Measurements from ENCODE around the gene RABGAP1. TPM values are rescaled to one million over a fixed set of nuclear protein-coding genes. Genes with fewer than 3 reads are reported as not detected.

RABGAP1 gene
- total RNA-seq, 3 donors from 2014 or later, result 54.5 to 130 (median 55.9) TPM

GRCh38 chr9:123062351-123063176 lies 121.7 kb downstream of the RABGAP1 start:
- Histone ChIP-seq H3K36me3 (ENCODE audit: low read depth) (no peaks in the 10 kb centered on the region), H3K4me3 (no peak overlapping the region), H3K9me3 (no peaks in the 10 kb centered on the region), H3K4me1 (ENCODE audit: low read depth) (no peaks in the 10 kb centered on the region)
- intact Hi-C loops (cut with DNase I, micrococcal nuclease), result no loop called here
- TF ChIP-seq, protein P1, sequence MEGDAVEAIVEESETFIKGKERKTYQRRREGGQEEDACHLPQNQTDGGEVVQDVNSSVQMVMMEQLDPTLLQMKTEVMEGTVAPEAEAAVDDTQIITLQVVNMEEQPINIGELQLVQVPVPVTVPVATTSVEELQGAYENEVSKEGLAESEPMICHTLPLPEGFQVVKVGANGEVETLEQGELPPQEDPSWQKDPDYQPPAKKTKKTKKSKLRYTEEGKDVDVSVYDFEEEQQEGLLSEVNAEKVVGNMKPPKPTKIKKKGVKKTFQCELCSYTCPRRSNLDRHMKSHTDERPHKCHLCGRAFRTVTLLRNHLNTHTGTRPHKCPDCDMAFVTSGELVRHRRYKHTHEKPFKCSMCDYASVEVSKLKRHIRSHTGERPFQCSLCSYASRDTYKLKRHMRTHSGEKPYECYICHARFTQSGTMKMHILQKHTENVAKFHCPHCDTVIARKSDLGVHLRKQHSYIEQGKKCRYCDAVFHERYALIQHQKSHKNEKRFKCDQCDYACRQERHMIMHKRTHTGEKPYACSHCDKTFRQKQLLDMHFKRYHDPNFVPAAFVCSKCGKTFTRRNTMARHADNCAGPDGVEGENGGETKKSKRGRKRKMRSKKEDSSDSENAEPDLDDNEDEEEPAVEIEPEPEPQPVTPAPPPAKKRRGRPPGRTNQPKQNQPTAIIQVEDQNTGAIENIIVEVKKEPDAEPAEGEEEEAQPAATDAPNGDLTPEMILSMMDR (IDR thresholded peaks at IDR 0.05), result no peak
- DNase-seq (no peak), ATAC-seq (no peak)

GRCh38 chr9:123063177-123063598 lies 122.4 kb downstream of the RABGAP1 start:
- Histone ChIP-seq H3K36me3 (ENCODE audit: low read depth) (no peaks in the 10 kb centered on the region), H3K9me3 (no peaks in the 10 kb centered on the region), H3K4me3 (no peak overlapping the region), H3K4me1 (ENCODE audit: low read depth) (no peaks in the 10 kb centered on the region)
- intact Hi-C loops (cut with DNase I, micrococcal nuclease), result no loop called here
- ATAC-seq (no peak), DNase-seq (no peak)
- TF ChIP-seq, protein P1 (IDR thresholded peaks at IDR 0.05), result no peak

GRCh38 chr9:123063896-123064295 lies 123.1 kb downstream of the RABGAP1 start:
- TF ChIP-seq, protein P1 (IDR thresholded peaks at IDR 0.05), result no peak
- intact Hi-C loops (cut with DNase I, micrococcal nuclease), result no loop called here

GRCh38 chr9:123064716-123065115 lies 123.9 kb downstream of the RABGAP1 start:
- no peaks in the 10 kb centered on the region for H3K36me3 ChIP-seq (ENCODE audit: low read depth)
- no peaks in the 10 kb centered on the region for H3K4me1 ChIP-seq (ENCODE audit: low read depth)
- no peak overlapping the region for H3K4me3 ChIP-seq
- no peak for ATAC-seq
- no peak for DNase-seq
- H3K9me3 ChIP-seq, result no peaks in the 10 kb centered on the region
- TF ChIP-seq, protein P1 (IDR thresholded peaks at IDR 0.05), result no peak
- intact Hi-C loops (cut with DNase I, micrococcal nuclease), result no loop called here

More at GRCh38 chr9:123063896-123064295, 123.1 kb downstream of the RABGAP1 start:
- no peaks in the 10 kb centered on the region for H3K36me3 ChIP-seq (ENCODE audit: low read depth)
- no peaks in the 10 kb centered on the region for H3K9me3 ChIP-seq
- H3K4me3 ChIP-seq, result no peak overlapping the region
- H3K4me1 ChIP-seq (ENCODE audit: low read depth), result no peaks in the 10 kb centered on the region
- no peak for DNase-seq
- ATAC-seq, result no peak

DNA sequence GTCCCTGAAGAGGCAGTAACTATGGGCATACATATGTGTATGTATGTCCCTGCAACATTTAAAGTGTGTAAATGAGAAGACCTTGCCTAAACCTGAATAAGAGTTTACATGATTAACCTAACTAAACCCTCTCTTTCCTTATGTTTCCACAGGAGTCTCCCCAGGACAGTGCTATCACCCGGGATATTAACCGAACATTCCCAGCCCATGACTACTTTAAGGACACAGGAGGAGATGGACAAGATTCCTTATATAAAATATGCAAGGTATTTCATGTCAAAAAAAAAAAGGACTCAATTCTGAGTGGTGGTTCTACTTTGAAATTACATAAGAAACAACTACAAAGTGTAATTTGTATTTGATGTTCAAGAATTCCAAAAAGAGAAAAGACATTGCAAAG lies 124.4 kb downstream of the RABGAP1 start:
- no peak for ATAC-seq
- H3K4me3 ChIP-seq, result no peak overlapping the region
- no peaks in the 10 kb centered on the region for H3K9me3 ChIP-seq
- H3K4me1 ChIP-seq (ENCODE audit: low read depth), result no peaks in the 10 kb centered on the region
- TF ChIP-seq, protein P1 (IDR thresholded peaks at IDR 0.05), result no peak
- H3K36me3 ChIP-seq (ENCODE audit: low read depth), result no peaks in the 10 kb centered on the region
- DNase-seq, result no peak
- intact Hi-C loops (cut with DNase I, micrococcal nuclease), result no loop called here

Measured in mucosa of descending colon (tissue), 3 donors.